GM18951 (cell line): Measurements from ENCODE around the gene IMPA2.
"Not testable (repeated sequence)": the region's sequence is repeated elsewhere in the genome, so short reads cannot be mapped to it uniquely, and the experiment has no call there.

Experiments
- POLR2A ChIP-seq: IDR thresholded peaks from 4 replicates; pipeline ENCODE4 v1.6.1; 2011; ENCODE audit warnings: mild to moderate bottlenecking; ENCODE audit not compliant: insufficient read length, insufficient read depth; ENCODE audit errors: extremely low read depth
- in situ Hi-C: fragments of 300-500 bp; cut with MboI; formaldehyde crosslinking; loops from one replicate; pipeline ENCODE4 v1.12.0; 2022; ENCODE audit warnings: low sequenced_read_pairs, mixed read lengths, inconsistent platforms; ENCODE audit not compliant: unreplicated experiment

The IMPA2 gene

GRCh38 chr18:12036201-12036751 lies 55.0 kb downstream of the IMPA2 start:
- TF ChIP-seq POLR2A, result no peak
- in situ Hi-C loops, result no loop called here

- TF ChIP-seq POLR2A, result no peak
- in situ Hi-C loops, result no loop called here
These were observed 56.9 kb downstream of the IMPA2 start for GRCh38 chr18:12038082-12038638.

DNA sequence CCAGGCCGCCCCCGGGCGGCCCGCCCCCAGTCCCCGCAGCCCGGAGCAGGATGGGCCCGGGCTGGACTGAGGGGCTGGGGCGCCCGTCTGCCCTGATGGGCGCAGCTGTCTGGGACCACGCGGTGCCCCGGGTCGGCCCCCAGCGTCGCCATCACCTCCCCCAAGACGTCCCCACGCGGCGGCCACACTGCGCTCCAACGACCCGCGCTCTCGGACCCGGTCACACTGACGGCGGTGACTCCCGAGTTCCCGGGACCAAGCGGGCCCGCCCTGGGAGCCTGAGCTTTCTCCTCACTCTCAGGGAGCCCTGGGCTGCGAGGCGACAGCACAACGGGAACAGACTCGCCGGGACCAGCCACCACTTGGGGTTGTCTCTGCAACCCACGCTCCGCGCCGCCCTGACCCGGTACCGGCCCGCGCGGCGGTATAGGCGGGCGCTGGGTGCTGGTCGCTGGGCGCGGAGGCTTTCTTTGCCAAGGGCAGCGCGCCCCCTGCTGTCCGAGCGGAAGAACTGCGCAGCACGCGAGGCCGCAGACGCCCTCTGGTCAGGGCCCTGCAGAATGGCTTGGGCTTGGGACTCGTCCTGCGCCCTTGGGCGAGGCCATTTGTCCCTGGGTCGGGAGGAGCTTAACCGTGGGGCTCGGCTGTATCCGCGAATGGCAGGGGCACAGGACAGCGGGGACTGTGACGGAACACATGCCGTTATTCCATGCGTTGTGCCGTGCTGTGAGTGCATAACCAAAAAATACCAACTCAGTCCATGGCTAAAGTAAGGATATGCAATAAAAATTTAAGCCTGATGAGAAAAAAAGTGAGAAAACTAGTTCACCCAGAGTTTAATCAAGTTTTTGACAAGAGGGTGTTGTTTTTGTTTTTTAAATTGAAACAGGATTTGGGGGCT lies 57.6 kb downstream of the IMPA2 start:
- TF ChIP-seq POLR2A, result no peak
- in situ Hi-C loops, result no loop called here

- in situ Hi-C loops, result not testable (repeated sequence)
These were observed 58.2 kb downstream of the IMPA2 start for GRCh38 chr18:12039540-12039930.

- TF ChIP-seq POLR2A, result no peak
- in situ Hi-C loops, result loop anchor here (10.0 kb wide), 1 partner anchor 107 kb away; no protein-coding TSS in a partner anchor
These were observed 60.3 kb downstream of the IMPA2 start for GRCh38 chr18:12041561-12041960.

DNA sequence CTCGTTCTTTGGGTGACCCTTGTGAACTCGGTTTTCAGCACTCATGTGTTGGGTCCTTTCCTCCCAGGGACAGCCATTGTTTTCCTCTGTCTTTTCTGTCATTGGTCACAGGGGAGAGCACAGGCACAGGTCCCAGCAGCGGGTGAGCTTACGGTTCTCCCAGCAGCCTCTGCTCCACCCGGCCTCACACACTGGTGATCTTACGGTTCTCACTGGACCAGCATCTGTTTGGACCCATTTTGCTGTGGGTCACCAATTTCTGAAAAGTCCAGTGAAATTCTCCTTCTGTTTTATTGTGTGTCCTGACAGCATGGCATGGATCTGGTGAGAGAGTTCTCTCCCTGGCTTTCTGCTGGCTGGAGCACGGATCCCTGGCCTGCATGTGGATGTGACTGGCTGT lies 62.5 kb downstream of the IMPA2 start:
- no peak for TF ChIP-seq POLR2A
- in situ Hi-C loops, result loop anchor here (10.0 kb wide), 1 partner anchor 109 kb away; no protein-coding TSS in a partner anchor

GRCh38 chr18:12044591-12044990 lies 63.3 kb downstream of the IMPA2 start:
- no peak for TF ChIP-seq POLR2A
- in situ Hi-C loops, result loop anchor here (10.0 kb wide), 1 partner anchor 110 kb away; no protein-coding TSS in a partner anchor

DNA sequence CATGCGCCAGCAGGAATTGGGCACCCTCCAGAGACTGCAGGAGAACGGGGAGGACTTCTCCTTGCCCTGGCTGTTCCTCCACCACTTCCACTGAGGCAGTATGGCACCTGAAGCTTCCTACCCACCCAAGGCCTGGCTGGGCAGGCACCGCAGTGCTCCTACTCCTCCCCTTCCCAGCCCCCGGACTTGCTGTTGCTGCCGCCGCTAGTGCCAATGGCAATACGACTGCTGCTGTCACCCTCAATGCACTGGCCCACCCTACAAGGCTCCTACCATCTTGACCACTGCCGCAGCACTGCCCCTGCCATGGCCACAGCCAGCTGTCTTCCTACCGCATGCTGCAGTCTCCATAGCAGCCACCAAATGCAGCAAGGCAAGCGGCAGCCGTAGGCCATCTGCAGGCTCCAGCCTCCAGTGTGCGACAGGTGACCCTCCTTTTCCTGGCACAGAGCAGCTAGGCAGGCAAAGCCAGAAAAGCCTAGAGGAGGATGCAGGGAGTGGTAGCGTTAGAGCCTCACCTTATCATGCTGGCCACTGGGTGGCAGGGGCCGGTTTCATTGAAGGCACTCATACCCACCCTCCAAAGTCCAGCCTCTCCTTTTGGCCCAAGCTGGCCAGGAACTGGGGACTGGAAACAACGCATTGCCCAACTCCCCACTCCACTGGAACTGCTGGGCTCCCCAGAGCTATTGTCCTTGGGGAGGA lies 64.9 kb downstream of the IMPA2 start:
- no peak for TF ChIP-seq POLR2A
- in situ Hi-C loops, result loop anchor here (10.0 kb wide), 1 partner anchor 111 kb away; no protein-coding TSS in a partner anchor

DNA sequence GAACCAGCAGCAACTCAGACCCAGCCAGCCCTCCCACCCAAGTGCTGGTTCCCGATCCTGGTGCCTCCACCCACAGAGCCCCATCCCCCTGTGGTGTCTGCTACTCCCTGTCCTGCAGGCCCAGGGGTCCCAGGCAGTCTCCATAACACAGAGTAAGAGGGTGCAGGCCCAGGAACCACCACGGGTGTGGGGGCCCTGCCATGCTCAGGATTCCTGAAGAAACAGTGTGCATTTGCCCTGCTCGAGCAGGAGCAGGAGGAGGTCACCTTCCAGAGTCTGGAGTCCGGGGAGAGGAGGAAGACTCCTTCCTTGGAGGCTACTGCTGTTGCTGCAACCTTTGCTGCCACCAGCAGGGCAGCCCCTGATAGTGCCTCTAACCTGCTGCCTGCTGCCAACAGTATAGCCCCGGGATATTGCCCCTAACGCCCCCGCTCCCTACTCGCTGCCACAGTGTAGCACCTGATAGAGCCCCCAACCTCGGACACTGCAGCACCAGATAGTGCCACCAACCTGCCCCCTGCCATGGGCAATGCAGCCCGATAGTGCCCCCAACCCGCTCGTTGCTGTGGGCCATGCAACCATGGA lies 65.5 kb downstream of the IMPA2 start:
- no peak for TF ChIP-seq POLR2A
- in situ Hi-C loops, result loop anchor here (10.0 kb wide), 1 partner anchor 112 kb away; no protein-coding TSS in a partner anchor

DNA sequence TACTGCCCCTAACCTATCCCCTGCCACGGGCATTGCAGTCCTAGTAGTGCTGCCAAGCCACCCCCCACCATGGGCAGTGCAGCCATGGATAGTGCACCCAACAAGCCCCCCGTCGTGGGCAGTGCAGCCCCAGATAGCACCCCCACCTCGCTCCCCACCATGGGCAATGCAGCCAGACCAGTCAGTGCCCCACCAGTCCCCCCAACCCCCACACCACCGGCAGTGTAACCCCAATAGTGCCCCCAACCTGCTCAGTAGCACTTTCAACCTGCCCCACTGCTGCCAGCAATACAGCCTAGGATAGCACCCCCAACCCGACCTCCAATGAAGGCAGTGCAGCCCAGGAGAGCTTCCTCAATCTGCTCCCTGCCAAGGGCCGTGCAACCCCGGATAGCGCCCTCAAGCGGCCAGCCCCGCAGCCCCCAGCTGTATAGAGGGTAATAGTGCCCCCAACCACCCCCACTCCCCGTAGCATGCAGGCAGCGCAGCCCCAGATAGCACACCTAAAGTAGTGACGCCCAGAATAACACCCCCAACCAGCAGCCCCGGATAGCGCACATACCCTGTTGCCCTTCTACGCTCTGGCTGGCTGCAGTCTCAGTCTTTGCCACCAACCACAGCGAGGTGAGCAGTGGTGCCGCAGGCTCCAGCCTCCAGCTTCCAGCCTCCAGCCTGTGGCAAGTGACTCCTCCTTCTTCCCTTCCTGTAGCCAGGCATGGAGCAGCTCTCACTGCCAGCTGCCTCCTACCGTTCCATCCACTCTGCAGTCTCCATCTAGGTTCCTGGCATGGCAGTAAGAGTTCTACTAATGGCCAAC lies 66.9 kb downstream of the IMPA2 start:
- in situ Hi-C loops, result loop anchor here (10.0 kb wide), 1 partner anchor 113 kb away; no protein-coding TSS in a partner anchor
- TF ChIP-seq POLR2A, result no peak

- in situ Hi-C loops, result loop anchor here (10.0 kb wide), 1 partner anchor 114 kb away; no protein-coding TSS in a partner anchor
- no peak for TF ChIP-seq POLR2A
These were observed 67.5 kb downstream of the IMPA2 start for GRCh38 chr18:12048827-12049175.
